NOMO-1 (cell line): ENCODE measurements around the gene SF3B2.
"Not testable (repeated sequence)": the region's sequence is repeated elsewhere in the genome, so short reads cannot be mapped to it uniquely, and the experiment has no call there.

Experiments
- DNase-seq, 2 experiments: peaks; one replicate each; lab custom pipeline; 2025; ENCODE audit not compliant: unreplicated experiment in 2 of 2; lab: John Stamatoyannopoulos, UW

The SF3B2 gene

GRCh38 chr11:66051766-66052663, at the start of gene SF3B2:
Gene SF3B2, plus strand, starts transcription at chr11:66052364. Its CDS starts 21 bp downstream, at chr11:66052385.
- peak; percentile 97 to 99 for DNase-seq

GRCh38 chr11:66002648-66003225, 49.4 kb upstream of the SF3B2 start:
- peak; percentile 26 to 55 for DNase-seq

- DNase-seq: no peak
Measured at GRCh38 chr11:66003291-66003690, 48.9 kb upstream of the SF3B2 start.

GRCh38 chr11:66004186-66004585, 48.0 kb upstream of the SF3B2 start:
- DNase-seq: no peak

GRCh38 chr11:66006134-66006890, 45.9 kb upstream of the SF3B2 start:
- DNase-seq: no peak

GRCh38 chr11:66006891-66007176, 45.3 kb upstream of the SF3B2 start:
- no peak for DNase-seq

- DNase-seq: no peak
Measured at GRCh38 chr11:66007201-66007634, 44.9 kb upstream of the SF3B2 start.

- DNase-seq: no peak
Measured at GRCh38 chr11:66008095-66008467, 44.1 kb upstream of the SF3B2 start.

GRCh38 chr11:66008468-66009101, 43.6 kb upstream of the SF3B2 start:
- no peak for DNase-seq

- DNase-seq: not testable (repeated sequence)
Measured at GRCh38 chr11:66010036-66010435, 42.1 kb upstream of the SF3B2 start.

GRCh38 chr11:66011239-66011784, 40.9 kb upstream of the SF3B2 start:
- no peak for DNase-seq

GRCh38 chr11:66011785-66012303, 40.3 kb upstream of the SF3B2 start, which contains the start of gene CST6:
Gene CST6, plus strand, starts transcription at chr11:66012008. Its CDS starts 37 bp downstream, at chr11:66012045.
- DNase-seq: no peak

- DNase-seq: no peak
Measured at GRCh38 chr11:66012371-66012945, 39.7 kb upstream of the SF3B2 start.

GRCh38 chr11:66012946-66013761, 39.0 kb upstream of the SF3B2 start:
- DNase-seq: no peak

GRCh38 chr11:66013762-66014100, 38.4 kb upstream of the SF3B2 start:
- DNase-seq: no peak

- DNase-seq: no peak
Measured at GRCh38 chr11:66014804-66015453, 37.2 kb upstream of the SF3B2 start.

GRCh38 chr11:66015454-66015881, 36.7 kb upstream of the SF3B2 start:
- no peak for DNase-seq

- DNase-seq: no peak
Measured at GRCh38 chr11:66015936-66016792, 36.0 kb upstream of the SF3B2 start.
